T-helper 2 cell (primary cell): ENCODE data around the gene PRAC1.

Experiments
- DNase-seq, 5 experiments: peaks; one replicate each; pipeline versions ENCODE4 v3.0.0 to v3.0.0-alpha.2; 2012 to 2022
- total RNA-seq, 2 donors: gene quantifications; one replicate each; lab custom pipeline; 2026; lab: John Stamatoyannopoulos, UW

The PRAC1 gene
- 0 reads per million in 2 donors for total RNA-seq

- no peak for DNase-seq
Observed at GRCh38 chr17:48722201-48722907, at the start of gene PRAC1. Gene PRAC1, minus strand, starts transcription at chr17:48722518. Its CDS starts 126 bp downstream, at chr17:48722392.

- no peak for DNase-seq
Observed at GRCh38 chr17:48770954-48771353, 48.6 kb upstream of the PRAC1 start.

- no peak for DNase-seq
Observed at GRCh38 chr17:48769009-48769675, 46.8 kb upstream of the PRAC1 start.

- DNase-seq: no peak
Observed at GRCh38 chr17:48767263-48767774, 45.0 kb upstream of the PRAC1 start.

GRCh38 chr17:48761114-48761513, 38.8 kb upstream of the PRAC1 start:
- DNase-seq: no peak

- DNase-seq: no peak
Observed at GRCh38 chr17:48760411-48760810, 38.1 kb upstream of the PRAC1 start.

- no peak for DNase-seq
Observed at GRCh38 chr17:48759288-48759687, 37.0 kb upstream of the PRAC1 start.

- no peak for DNase-seq
Observed at GRCh38 chr17:48757524-48757961, 35.2 kb upstream of the PRAC1 start.

- DNase-seq: no peak
Observed at GRCh38 chr17:48756830-48757251, 34.5 kb upstream of the PRAC1 start.

- DNase-seq: no peak
Observed at GRCh38 chr17:48755356-48755755, 33.0 kb upstream of the PRAC1 start.

- DNase-seq: no peak
Observed at GRCh38 chr17:48754500-48755261, 32.4 kb upstream of the PRAC1 start.

GRCh38 chr17:48753794-48754499, 31.6 kb upstream of the PRAC1 start:
- DNase-seq: no peak

GRCh38 chr17:48752399-48753288, 30.3 kb upstream of the PRAC1 start:
- DNase-seq: no peak

GRCh38 chr17:48751733-48752398, 29.5 kb upstream of the PRAC1 start:
- no peak for DNase-seq

GRCh38 chr17:48751172-48751571, 28.9 kb upstream of the PRAC1 start:
- DNase-seq: no peak

GRCh38 chr17:48749621-48750553, 27.6 kb upstream of the PRAC1 start:
- DNase-seq: no peak

- no peak for DNase-seq
Observed at GRCh38 chr17:48748718-48749566, 26.6 kb upstream of the PRAC1 start.

- DNase-seq: no peak
Observed at GRCh38 chr17:48747445-48748363, 25.4 kb upstream of the PRAC1 start.
